GM19438 (cell line): ENCODE measurements around the gene CUL5.
"Not testable (repeated sequence)": the region's sequence is repeated elsewhere in the genome, so short reads cannot be mapped to it uniquely, and the experiment has no call there.

Experiments
- ATAC-seq: cut with Tn5 transposase; IDR thresholded peaks from one replicate; pipeline ENCODE4 v1.9.1; 2021; ENCODE audit warnings: low read depth; ENCODE audit not compliant: unreplicated experiment

Gene CUL5

DNA sequence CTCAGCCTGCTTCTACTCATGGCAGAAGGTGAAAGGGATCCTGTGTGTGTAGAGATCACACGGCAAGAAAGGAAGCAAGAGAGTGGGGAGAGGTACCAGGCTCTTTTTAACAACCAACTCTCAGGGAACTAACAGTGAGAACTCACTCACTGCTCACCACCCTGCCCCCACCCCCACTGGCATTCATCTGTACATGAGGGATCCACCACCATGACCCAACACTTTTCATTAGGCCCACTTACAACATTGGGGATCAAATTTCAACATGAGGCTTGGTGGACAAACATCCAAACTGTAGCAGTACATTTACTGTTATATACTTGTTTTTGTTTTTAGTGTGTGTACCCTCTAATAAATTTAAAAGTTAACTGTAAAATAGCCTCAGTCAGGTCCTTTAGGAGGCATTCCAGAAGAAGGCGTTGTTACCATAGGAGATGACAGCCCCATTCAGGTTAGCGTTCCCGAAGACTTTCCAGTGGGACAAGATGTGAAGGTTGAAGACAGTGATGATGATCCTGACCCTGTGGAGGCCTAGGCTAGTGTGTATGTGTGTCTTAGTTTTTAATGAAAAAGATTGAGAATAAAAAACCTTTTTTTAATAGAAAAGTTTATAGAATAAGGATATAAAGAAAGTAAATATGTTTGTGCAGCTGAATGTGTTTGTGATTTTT, 11.3 kb downstream of the CUL5 start:
- ATAC-seq, result no peak

DNA sequence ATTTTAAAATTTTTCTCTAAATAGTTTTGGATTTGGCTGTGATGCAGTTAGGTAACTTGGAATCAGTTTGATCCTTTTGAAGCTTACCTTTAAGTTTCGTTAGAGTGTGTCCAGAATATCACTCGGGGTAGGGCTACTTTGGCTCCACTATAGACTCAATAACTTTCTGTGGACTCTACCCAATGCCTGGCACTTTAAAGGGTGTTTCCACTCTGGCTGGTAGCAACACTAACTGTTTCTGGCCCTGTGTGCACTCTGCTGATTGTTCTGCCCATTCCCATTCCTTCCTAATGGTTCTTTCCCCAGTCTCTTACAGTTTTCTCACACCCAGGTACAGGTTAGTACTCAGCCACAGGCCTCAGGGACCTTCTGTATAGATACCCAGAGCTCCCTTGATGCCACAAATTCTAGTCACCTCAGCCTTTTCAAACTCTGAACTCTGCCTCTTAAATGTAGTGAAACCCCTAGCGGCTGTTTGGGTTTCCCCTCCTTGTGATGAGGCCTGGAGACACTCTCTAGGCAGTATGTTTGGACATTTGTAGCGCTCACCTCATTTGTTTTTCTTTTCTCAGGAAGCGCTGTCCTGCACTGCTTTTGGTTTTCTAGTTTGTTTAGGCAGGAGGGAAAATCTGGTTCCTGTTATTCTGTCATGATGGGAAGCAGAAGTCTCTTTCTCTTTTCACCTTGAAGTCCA, 16.8 kb downstream of the CUL5 start:
- peak; percentile 84 for ATAC-seq

DNA sequence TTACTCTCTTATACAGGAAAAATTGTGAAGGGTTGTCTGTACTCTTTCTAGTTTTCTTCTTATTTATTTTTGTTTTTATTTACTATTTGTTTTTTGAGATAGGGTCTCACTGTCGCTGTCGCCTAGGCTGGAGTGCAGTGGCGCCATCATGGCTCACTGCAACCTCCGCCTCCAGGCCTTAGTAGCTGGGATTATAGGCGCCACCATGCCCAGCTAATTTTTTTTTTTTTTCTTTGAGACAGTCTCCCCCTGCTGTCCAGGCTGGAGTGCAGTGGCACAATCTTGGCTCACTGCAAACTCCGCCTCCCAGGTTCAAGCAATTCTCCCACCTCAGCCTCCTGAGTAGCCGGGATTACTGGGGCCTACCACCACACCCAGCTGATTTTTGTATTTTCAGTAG, 18.4 kb downstream of the CUL5 start:
- ATAC-seq, result no peak

DNA sequence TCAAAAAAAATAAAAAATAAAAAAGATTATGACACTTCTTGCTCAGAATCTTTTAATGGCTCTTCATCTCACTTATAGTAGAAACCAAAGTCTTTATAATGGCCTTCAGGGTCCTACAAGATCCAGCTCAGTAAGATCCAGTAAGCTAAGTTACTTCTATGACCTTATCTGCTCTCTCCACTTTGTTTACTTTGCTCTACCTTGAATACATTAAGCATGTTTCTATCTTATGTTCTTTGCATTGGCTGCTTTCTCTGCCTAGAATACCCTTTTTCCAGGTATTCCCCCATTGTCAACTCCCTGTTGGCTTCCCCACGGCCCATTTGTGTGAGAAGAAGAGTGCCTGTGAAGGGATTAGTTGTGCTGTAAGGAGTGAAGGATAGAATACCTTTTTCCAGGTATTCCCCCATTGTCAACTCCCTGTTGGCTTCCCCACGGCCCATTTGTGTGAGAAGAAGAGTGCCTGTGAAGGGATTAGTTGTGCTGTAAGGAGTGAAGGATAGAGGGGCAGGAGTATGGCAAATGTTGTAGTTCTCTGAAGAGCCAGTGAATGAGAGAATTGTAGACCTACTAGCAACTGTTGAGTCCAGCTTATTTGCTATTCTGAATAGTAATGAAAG, 20.2 kb downstream of the CUL5 start:
- ATAC-seq, result not testable (repeated sequence)

DNA sequence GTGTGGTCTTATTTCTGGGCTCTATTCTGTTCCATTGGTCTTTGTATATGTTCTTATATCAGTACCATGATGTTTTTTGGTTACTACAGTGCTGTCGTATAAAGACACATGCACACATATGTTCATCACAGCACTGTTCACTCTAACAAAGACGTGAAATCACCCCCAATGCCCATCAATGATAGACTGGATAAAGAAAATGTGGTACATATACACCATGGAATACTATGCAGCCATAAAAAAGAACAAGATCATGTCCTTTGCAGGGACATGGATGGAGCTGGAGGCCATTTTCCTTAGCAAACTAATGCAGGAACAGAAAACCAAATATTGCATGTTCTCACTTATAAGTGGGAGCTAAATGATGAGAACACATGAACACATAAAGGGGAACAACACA, 22.9 kb downstream of the CUL5 start:
- ATAC-seq, result not testable (repeated sequence)

DNA sequence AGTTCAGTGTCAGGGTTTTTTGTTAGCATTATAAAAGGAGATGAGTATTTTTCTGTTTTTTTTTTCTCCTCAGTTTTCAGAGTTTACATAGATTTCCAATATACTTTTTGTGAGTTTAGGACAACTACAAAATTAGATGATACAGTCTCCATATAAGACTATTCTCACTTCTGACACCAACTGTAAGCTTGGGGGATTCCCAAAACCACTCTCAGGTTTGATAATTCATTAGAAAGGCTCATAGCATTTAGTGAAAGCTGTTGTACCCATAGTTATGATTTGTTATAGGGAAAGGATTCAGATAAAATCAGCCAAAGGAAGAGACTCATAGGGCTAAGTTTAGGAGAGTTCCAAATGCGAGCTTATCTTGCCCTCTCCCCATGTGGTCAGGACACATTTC, 24.1 kb downstream of the CUL5 start:
- no peak for ATAC-seq

DNA sequence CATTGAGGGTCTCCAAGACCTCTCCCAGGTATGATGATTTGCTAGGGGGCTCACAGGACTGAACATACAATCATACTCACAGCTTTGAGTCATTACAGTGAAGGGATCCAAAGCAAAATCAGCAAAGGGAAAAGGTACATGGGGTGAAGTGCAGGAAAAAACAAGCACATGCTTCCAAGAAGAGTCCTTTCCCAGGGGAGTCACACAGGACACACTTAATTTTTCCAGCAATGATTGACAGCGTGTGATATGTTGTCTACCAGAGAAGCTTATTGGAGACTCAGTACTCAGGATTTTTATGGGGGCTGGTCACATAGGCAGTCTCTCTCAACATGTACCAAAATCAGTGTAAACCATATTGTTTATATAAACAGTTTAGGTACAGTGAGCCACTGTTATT, 25.3 kb downstream of the CUL5 start:
- ATAC-seq, result no peak

DNA sequence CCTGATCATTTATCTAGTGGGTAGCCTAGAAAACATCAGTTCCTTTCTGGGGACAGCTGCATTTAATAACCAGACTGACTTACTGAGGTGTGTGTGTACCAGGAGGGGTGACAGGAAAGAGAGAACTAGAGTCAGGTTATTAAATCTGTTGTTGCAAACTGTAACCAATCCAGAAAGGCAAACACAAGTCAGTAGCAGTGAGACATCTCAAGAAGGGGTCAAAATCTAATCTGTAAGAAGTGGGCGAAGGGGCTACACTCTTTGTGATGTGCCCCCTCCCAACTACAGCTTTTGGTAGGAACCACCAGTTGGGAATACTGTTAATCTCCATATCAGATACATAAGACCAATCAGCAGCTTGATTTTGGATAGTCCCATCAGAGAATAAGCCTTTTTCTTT, 26.3 kb downstream of the CUL5 start:
- ATAC-seq, result no peak

DNA sequence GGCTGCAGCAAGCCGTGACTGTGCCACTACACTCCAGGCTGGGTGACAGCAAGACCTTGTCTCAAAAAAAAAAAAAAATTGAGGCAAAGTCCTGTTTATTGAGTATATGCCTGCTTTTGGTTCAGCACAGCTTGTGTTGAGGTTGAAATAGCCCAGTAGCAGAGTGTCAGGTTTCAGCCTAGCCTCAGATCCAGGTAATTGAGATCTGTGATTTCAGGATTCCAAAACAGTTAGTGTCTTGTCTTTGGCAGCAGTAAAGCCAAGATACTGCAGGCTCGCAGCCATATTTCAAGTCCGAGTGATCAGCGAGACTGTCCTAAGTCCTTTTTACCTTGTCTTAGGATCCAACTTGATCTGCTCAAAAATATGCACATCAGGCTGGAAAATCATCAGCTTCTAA, 27.0 kb downstream of the CUL5 start:
- no peak for ATAC-seq

DNA sequence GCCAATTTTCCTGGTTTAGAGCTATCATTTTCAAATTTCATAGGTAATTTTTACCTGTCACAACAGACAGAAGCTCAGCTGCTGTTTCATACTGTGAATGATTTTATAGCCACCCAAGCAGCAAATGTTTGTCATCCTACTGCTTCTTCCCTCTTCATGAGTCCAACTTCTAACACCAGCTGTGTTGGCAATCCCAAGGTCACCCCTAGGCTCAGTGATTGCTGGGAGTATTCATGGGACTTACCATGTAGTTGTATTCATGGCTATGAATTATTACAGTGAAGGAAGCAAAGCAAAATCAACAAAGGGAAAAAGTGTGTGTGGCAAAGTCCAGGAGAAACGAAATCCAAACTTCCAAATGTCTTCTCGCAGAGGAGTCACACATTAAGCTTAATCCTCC, 28.5 kb downstream of the CUL5 start:
- no peak for ATAC-seq

DNA sequence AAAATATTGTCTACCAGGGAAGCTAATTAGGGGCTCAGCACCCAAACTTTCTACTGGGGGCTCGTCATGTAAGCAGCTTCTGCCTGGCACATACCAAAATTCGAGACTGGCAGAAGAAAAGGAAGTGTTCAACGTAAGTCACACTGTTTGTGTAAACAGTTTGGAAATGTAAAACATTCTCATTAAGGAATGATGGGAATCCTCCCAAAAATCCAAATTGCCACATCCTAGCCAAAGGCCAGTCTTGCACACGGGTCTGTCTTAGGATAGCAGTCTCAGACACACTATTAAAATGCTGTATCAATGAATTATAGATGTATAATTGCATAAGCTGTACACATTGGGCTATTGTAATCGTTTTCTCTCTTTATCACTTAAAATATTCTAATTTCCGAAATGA, 28.9 kb downstream of the CUL5 start:
- no peak for ATAC-seq

DNA sequence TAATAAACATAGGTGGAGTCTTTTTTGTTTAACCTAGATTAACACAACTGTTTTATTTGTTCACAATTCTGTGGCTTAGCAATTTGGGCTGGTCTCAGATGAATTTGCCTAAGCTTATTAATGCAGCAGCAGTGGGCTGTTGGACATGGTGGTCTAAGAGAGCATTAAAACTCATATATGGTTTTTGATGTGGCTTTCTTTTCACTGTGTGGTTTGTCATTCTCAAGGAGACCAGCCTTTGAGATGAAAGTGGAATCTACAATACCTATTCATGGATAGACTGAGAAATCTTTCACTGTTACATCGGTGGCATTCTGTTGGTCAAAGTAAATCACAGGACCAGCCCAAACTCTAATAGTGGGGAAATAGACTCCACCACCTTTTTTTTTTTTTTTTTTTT, 39.6 kb downstream of the CUL5 start:
- no peak for ATAC-seq

DNA sequence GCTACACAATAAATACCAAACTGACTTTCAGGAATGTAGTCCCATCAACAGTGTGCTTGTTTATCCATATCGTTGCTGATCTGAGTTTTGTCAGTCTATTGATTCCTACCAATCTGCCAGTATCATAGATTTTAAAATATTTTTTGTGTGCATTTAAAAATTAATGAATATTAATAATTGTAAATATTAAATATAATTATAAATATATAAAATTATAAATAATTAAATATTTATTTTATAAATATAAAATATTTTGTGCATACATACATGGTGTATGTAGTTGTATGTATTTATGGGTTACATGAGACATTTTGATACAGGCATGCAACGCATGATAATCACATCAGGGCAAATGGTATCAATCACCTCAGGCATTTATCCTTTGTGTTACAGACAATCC, 53.6 kb downstream of the CUL5 start:
- no peak for ATAC-seq

DNA sequence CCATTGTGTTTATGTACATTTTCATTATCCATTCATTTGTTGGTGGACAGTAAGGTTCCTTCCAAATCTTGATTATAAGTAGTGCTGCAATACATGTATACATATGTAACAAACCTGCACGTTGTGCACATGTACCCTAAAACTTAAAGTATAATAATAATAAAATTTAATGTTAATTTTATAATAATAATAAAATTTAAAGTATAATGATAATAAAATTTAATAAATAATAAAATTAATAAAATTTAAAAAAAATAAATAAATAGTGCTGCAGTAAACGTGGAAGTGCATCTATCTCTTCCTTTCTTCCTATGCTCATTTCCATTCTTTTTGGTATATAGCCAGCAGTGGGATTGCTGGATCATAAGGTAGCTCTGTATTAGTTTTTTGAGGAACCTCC, 54.7 kb downstream of the CUL5 start:
- no peak for ATAC-seq

DNA sequence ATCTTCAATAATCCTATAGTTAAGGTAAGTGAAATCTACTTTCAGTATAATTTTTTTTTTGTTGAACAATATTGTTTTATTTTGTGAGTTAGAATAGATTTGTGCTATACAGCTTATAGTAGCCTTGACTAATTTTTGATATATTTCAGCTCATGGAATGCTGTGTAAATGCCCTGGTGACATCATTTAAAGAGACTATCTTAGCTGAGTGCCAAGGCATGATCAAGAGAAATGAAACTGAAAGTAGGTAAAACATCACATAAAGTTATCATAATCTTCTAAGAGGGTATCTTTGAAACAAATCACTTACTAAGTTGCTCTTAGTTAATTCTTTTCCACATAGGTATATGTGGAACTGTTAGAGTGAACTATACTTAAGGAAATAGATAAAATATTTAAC, 61.2 kb downstream of the CUL5 start:
- ATAC-seq, result no peak

DNA sequence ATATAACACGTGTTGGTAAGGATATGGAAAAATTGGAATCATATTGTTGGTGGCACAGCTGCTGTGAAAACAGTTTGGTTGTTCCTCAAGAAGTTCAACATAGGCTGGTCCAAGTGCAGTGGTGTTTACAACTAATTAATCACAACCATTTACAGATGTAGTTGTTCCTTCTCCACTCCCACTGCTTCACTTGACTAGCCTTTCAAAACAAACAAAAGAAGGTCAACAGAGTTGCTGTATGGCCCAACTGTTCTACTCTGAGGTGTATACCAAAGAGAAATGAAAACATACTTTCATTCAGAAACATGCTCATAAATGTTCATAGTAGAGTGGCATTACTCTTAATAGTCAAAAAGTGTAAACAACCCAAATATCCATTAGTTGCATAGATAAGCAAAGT, 76.1 kb downstream of the CUL5 start:
- ATAC-seq, result no peak

DNA sequence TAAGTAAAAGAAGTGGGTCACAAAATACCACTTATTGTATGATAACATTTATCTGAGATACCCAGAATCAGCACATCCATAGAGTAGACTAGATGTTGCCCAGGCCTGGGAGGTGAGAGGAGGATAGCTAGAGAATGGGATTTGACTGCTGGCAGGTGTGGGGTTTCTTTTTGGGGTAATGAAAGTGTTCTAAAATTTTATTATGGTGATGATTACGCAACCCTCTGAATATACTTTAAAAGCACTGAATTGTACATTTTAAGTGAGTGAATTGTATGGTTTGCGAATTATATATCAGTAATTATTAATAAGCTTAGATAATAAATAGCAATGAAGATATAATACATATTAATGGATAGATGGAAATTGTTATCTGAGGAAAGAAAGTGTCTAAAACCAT, 77.0 kb downstream of the CUL5 start:
- ATAC-seq, result no peak

DNA sequence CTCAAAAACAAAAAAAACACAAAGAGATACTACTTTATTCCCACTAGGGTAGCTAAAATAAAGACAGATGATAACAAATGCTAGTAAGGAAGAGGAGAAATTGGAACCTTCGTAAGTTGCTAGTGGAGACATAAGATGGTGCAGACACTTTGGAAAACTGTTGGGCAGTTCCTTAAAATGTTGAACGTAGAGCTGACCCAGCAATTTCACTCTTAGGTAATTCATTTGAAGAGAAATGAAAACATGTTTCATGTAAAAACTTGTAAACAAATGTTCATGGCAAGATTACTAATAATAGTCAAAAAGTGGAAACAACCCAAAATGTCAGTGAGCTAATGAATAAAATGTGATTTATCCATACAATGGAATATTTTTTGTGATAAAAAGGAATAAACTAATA, 83.4 kb downstream of the CUL5 start:
- no peak for ATAC-seq

DNA sequence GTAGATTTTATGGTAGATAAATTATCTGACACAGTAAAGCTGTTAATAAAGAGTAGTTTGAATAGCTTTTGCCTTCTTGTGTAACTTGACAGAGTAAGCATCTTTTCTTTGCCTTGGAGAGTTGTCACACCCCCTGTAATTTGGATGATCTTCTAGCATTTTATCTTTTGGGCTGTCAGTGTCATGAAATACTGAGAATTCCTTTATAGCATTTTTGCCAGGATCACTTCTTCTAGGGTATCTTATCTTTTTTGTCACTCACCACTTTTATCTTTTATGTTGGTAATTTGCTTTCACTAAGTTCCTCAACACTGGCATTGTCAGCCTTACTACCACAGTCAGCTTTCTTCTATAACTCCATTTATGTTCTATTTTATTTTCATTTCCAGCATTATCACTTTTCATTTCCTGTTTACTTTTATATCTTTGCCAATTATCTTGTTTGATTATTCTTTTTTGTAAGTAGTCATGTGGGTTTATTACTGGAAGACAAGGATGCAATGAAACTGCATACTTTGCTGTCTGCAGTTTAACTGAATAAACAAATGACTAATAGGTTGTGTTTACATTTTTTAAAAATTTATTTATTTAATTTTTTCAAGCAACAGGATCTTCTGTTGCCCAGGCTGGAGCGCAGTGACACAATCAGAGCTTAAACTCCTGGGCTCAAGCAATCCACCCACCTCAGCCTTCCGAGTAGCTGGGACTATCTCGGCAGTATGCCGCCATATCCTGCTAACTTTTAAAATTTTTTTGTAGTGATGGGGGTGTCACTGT, 84.6 kb downstream of the CUL5 start:
- ATAC-seq, result no peak

DNA sequence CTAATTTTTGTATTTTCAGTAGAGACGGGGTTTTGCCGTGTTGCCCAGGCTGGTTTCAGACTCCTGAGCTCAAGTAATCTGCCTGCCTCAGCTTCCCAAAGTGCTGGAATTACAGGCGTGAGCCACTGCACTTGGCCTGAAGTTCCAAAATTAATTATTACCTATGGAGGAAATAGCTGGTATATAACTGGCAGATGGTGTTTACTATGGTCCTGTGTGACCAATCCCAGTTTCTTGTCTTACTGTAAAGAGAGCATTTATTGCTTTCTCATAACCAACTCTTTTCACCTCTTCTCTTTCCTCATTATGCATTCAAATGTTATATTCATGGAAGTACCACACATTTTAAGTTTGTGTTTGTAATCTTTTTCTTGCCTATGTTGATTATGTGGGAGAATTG, 88.5 kb downstream of the CUL5 start:
- ATAC-seq, result no peak

DNA sequence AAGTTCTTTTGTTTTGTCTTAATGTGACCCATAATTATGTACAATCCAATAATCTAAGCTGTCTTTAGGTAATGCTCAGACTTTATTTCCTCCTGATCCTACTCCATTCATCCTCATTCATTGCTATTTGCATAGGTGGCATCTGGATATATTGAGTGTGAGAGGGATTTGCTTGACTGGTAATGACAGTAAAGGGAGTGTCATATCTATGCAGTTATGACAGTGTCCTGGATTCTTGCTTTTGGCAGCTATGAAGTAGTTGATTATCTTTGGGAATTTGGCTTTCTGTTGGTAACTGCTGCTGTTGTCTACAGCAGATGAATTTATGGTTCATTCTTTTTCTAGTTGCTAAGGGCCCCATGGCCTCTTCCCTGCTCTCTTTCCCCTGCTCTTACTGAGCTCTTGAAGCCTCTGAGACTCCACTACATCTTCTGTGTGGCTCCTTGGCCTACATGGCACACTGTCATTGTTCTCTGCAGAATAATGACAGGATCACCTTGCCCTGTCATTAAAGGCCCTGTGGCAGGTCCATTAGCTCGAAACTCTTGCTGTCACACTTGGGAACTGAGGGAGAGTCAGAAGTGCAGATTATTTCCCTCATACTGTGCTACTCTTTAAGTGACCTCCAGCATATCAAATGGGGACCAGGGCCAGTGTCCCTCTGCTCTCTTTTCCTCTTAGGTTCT, 92.5 kb downstream of the CUL5 start:
- ATAC-seq, result no peak
